Activated CD8-positive, alpha-beta memory T cell treated with anti-CD3 and anti-CD28 coated beads, Interleukin-2, amount 50 U/mL, for 48 hours (primary cell): ENCODE data around the gene ERP27.

Experiments
- DNase-seq: peaks from one replicate; pipeline ENCODE4 v3.0.0-alpha.2; 2020

The ERP27 gene

DNA sequence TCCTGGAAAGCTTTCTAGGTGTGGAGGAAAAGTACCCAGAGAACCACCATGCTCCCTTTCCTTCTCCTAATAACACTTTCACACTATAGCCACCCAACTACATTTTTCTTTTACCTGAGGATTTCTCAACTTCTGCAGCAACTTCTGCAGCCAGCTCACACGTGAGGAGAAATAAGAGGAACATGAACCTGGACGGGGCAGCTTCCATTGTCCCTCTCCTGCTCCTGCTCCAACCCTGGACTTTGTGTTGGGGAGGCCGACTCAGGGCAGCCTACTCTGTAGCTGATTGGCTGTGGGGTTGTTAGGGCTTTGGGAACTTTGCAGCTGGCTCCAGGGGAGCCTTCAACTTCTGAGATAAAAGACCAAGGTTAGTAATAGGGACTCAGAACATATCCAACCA is at the start of gene ERP27:
ERP27 (minus strand) TSS at position 237 of the 400 bp plus-strand sequence; CDS start at position 208, 29 bp downstream.
- DNase-seq: no peak

DNA sequence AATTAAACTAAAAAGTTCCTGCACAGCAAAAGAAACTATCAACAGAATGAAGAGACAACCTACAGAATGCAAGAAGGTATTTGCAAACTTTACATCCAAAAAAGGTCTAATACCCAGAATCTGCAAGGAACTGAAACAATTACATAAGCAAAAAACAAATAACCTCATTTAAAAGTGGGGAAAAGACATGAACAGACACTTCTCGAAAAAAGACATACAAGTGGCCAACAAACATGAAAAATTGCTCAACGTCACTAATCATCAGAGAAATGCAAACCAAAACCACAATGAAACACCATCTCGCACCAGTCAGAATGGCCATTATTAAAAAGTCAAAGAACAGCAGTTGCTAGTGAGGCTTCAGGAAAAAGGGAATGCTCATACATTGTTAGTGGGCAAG is 49.7 kb upstream of the ERP27 start:
- no peak for DNase-seq

DNA sequence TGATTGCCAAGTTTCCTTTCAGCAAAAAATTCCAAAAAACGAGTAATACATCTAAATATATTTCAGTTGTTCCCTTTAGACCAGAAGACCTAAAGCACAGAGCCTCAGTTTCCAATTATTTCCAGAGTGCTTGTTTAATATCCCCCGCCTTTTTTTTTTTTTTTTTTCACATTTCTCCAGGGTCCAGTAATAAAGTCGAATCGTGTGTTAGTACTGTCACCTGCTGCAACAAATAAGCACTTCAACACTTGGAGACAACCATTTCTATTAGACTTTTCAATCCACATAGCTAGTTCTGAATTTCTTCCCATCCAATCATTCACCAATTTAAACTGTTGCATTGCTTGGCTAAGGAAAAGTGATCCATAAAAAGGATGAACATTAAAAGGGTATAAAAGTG is 48.1 kb upstream of the ERP27 start:
- DNase-seq: no peak

- no peak for DNase-seq
These were observed 46.5 kb upstream of the ERP27 start for GRCh38 chr12:14984766-14985285.

DNA sequence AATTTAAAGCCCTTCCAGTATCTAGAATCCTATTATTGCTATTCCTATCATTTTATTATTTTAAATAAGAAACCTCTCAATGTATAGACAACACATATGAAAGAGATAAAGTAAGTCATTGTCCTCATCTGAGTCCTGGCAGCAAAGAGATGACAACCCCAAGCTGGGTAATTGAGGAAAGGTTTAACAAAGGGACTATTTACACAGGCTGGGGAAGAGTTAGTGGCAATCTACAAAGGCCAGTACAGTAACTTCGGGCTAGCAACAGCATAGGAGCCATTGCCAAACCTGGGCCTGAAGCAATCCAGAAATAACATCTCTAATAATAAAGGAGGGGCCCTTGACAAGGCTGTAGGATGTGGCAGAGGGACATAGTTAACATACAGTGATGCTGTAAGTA is 45.7 kb upstream of the ERP27 start:
- DNase-seq: no peak

DNA sequence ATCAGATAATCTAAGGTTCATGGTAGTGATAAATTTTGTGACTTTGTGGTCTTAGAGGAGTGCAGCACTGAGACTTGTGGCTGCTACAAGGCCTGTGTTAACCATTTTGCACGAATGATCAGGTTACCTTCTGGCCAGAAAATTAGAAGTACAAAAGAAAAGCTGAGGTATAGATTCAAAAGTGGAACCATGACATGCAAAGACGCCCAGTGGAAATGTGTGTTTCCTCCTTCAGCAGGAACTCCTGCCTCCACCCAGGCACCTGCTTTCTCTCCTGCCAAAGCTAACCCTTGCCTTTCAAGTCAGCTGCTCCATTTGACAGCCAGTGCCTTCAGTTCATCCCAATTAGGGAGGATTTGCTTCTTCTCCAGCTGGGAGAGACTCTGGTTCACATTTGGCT is 44.7 kb upstream of the ERP27 start:
- DNase-seq: no peak

- no peak for DNase-seq
These were observed 44.2 kb upstream of the ERP27 start for GRCh38 chr12:14982562-14982961.

GRCh38 chr12:14981049-14981448 is 42.7 kb upstream of the ERP27 start:
- no peak for DNase-seq

DNA sequence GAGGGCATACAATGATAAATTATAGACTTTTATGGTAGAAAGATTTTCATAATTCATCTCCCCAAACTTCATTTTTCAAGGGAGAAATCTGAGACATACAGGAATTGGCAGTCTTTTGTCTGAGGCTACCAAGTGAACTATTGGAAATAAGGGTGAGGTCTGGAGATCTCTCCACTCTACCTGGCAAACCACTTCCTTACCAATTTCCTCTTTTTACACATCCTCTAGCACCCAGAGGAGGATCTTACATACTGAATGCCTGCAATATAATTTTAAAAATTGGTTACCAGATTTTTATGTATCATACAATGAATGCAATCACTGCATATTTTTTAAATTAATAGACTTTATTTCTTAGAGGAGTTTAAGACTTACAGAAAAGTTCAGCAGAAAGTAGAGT is 41.1 kb upstream of the ERP27 start:
- no peak for DNase-seq

DNA sequence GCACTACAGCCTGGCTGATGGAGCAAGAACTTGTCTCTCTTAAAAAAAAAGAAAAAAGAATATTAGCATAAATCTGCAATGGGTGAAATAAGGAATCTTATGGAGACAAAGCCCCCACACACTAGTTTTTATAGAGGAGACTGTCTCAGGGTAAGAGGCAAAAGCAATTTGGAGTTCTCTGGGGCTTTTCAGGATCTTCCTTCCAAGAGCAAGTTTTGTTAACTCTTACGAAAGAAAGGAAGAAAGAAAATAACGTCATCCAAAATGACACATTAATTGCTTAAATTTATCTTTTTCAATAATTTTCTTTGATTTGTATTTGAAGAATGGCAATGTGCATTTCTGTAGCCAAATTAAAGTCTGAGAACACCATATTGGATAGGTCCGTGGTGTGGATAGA is 38.3 kb upstream of the ERP27 start:
- DNase-seq: no peak

GRCh38 chr12:14975457-14975856 is 37.1 kb upstream of the ERP27 start:
- no peak for DNase-seq

DNA sequence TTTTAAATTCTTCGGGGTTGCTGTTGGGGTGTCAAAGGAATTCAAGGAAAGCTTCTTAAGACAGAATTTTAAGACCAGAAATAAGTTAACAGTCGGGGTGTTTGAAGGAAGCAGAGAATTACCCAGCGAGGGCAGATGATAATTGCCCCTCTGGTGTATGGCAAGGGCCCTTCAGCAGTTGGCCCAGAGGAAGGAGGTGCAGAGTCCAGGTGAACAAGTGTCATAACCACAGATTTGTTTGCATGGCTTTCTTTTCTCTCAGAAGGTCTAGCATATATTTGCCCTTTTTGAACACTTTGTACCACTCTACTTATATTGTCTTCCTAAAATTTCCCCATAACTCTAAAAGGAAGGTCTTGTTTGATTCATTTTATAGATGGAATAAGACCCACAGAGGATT is 36.3 kb upstream of the ERP27 start:
- DNase-seq: no peak

GRCh38 chr12:14972816-14973215 is 34.5 kb upstream of the ERP27 start, which contains the start of gene PDE6H:
TSS of gene PDE6H (plus strand) at chr12:14973042. CDS start at chr12:14978013, 4,971 bp downstream.
- no peak for DNase-seq

DNA sequence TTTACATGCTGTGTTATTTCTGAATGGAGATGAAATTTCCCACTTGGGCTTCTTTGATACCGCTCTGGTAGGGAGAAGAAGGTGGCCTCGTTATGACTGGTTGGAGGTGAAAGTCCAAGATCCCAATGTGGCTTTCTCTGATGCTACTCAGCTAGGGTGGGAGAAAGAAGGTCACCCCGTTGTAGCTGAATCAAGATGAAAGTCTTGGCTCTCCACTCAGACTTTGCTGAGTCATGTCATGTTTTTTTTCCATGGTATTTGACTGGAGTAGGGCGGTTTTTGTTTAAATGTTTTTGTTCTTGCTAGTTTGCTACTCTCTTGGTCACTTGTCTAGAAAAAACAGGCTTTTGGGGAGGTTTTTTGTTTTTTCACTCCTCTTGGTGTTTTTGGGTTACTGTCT is 32.1 kb upstream of the ERP27 start:
- DNase-seq: no peak

DNA sequence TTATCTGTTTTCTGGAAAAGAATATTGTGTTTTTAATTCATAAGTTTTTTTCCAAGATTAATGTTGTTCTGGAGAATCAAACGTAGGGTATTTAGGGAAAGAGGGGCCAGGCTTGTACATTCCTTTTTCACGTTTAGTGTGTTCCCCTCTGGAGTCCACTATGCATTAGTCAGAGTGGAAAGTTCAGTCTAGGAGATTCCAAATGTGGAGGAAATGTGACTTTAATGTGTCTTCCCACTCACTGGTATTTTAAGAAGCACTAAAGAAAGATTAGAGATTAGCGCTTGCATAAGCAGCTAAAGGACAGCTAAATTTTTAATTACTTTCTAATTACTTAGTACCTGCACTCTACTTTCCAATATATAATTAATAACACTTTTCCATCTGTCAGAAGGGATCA is 30.1 kb upstream of the ERP27 start:
- DNase-seq: no peak

DNA sequence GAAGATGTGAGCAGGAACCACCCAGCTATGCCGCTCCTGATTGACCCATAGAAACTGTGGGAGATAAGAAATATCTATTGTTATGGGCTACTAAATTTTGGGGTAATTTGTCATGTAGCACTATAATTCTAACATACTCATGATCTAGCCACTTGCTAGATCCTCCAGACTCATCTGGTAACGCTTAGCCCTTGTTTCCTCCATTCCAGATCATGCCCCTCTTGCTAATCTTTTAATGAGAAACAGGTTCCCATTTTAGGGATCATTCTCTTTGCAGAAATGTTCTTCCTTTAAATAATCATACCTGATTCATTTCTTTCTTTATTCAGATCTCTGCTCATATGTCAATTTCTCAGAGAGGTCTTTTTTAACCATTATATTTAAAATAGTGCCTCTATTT is 26.9 kb upstream of the ERP27 start:
- DNase-seq: no peak

DNA sequence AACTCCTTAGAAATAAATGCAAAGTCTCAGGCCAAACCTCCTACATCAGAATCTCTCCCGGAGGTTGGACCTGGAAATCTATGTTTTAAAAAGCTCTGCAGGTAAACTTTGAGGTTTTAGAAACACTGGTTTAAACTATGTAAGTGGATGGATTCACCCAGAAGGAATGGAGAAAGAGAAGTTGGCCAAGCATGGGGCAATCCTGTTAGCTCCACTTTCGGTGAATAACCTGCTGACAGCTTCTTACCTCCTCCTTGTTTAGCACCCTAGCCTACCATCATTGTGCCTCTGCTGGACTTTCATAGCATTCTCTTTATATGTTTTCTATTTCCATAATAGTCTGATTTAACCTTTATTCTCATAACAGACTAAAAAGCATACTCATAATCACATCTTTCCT is 26.1 kb upstream of the ERP27 start:
- DNase-seq: no peak

DNA sequence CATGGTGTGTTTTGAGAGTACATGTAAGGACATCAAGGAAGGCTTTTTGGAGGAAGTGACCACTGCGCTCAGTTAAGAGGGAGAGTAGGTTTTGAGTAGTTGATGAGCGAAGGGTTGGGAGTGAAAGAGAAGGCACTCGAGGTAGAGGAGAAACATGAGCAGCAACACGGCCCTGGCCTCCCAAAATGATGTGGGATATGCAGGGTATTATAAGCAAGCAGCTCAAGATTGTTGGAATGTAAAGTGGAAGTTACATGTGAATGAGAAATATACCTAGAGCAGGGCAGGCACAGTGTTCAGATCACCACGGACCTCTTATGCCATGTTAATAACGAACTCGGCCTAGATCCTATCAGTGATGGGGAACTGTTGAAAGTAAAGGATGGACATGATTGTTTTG is 25.2 kb upstream of the ERP27 start:
- DNase-seq: no peak

DNA sequence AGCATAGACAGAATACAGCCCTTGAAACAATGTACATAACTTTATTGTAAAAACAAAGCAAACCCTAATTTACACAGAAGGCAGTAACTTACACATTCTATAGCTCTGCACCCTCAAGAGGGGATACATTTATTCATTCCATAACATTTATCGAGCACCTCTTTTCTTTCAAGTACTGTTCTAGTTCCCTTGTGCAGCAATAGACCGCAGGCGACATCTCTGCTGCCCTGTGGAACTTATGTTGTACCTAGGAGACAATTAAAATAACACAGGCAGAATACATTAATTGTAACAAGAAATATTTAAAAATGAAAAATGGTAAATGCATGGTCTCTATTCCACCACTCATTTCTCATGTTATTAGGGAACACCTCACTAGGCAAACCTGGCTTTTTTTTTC is 24.5 kb upstream of the ERP27 start:
- no peak for DNase-seq

DNA sequence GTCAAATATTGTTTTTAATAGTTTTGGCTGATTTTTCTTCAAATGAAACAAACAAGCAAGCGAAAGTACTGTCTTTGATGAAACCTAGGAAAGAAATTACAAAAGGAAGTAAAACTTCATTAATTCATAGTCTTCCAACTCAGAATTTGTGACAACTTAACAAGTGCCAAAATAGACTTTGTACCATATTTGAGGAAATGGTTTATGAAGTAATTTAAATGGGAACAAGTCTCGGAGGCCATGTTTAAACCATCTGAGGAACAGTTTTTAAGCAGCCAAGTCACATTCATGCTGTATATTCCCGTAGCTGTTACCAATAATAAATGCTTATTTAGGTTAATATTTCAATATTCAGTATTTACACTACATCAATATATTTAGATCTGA is 23.8 kb upstream of the ERP27 start:
- DNase-seq: no peak

DNA sequence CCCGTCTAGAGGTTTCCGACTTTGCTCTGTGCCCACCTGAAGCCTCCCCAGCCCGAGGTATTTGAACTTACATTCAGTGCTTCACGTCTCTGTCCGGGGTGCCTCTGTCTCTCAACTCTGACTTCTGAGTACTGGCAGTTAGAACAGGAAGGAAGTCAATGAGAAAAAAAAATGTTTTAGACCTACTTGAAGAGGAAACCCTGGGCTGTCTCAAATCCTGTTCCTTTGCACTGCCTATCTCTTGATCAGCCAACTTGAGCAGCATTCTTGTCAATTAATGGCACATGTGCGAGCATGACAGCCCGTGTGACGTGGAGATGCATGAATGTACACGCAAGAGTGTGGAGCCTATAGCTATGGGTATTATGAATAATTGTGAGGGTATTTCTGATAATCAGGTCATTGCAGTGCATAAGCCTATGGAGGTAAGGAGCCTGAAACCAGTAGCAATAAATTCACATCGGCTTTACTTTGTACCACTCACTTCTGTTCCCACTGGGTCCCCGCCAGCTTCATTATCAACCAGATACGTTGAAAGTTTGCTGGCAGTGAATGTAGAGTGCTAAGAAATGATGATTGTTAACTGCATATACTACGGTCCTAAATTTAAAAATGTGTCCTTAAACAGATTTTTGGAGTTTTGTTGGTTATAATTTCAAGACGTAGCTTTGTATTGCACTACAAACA is 23.3 kb upstream of the ERP27 start, which contains the start of gene ARHGDIB:
ARHGDIB (minus strand) TSS at position 136 of the 687 bp plus-strand sequence. CDS start 10,889 bp downstream, outside the sequence.
- DNase-seq: peak; percentile 74

- no peak for DNase-seq
These were observed 22.5 kb upstream of the ERP27 start for GRCh38 chr12:14960548-14961465.

GRCh38 chr12:14959916-14960496 is 21.7 kb upstream of the ERP27 start:
- DNase-seq: no peak

GRCh38 chr12:14959463-14959862 is 21.1 kb upstream of the ERP27 start:
- no peak for DNase-seq
